Mammary epithelial cell (primary cell): ENCODE data around the gene RMDN2.

Experiments
- EZH2 ChIP-seq: IDR thresholded peaks from 2 replicates; pipeline ENCODE4 v1.6.1; 2012; ENCODE audit warnings: low read length, inconsistent platforms, borderline replicate concordance
- TF ChIP-seq, protein P1 (sequence below), 2 donors: IDR thresholded peaks in 1 of 2; conservative IDR thresholded peaks in 1 of 2; 2 replicates each; pipeline ENCODE4 v1.5.1; 2011 to 2012; ENCODE audit warnings: inconsistent platforms in 2 of 2, low read length in 2 of 2, mild to moderate bottlenecking in 2 of 2, control low read depth in 1 of 2, low read depth in 1 of 2; ENCODE audit not compliant: insufficient read depth in 1 of 2; ENCODE audit errors: extremely low read depth in 1 of 2

DNA sequence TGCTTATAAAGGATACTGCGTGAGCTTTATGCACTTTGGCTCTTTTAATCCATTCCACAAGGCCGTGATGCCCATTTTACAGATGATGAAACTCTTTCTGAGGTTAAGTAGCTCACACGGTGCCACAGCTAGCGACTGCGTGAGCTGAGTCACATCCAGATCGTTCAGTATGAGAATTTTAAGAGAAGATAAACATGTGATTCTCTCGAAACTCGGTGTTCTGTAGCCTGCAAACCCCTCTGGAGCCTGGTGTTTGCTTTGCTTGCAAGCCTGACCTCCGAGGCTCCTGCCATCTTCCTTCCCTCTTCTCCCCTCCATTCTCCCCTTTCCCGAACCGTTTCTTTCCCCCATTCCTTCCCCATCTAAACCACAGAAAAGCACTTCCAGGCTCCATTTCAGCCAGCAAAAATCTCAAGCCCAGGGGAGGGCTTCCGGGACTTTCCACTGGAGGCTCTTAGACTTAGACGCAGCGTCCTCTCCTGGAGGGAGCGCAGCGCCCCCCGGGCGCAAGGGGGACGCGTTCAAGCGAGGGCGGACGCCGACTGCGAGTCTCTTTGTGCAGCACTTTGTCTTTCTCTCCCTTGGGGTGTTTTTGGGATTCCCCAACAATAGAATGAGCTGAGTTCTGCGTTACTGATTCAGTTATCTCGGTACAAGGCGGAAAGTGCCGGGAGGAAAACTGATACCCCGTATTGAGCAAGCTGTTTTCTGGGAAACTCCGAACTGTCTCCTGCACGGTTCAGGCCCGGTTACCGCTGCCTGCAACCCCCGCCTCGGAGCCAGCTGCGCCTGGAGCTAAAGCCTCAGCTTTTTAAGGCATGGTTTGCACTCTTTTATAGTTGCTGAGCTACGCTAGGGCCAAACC lies 112.9 kb downstream of the RMDN2 start:
- peak; percentile 17 for TF ChIP-seq EZH2
- TF ChIP-seq, protein P1, sequence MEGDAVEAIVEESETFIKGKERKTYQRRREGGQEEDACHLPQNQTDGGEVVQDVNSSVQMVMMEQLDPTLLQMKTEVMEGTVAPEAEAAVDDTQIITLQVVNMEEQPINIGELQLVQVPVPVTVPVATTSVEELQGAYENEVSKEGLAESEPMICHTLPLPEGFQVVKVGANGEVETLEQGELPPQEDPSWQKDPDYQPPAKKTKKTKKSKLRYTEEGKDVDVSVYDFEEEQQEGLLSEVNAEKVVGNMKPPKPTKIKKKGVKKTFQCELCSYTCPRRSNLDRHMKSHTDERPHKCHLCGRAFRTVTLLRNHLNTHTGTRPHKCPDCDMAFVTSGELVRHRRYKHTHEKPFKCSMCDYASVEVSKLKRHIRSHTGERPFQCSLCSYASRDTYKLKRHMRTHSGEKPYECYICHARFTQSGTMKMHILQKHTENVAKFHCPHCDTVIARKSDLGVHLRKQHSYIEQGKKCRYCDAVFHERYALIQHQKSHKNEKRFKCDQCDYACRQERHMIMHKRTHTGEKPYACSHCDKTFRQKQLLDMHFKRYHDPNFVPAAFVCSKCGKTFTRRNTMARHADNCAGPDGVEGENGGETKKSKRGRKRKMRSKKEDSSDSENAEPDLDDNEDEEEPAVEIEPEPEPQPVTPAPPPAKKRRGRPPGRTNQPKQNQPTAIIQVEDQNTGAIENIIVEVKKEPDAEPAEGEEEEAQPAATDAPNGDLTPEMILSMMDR (conservative IDR thresholded peaks at IDR 0.05 in 1 of 2, IDR thresholded peaks at IDR 0.05 in 1 of 2; ENCODE audit: extremely low read depth in 1 of 2, insufficient read depth in 1 of 2, low read depth in 1 of 2, low read length in 2 of 2): peak in 1 of 2 donors; percentile 4
